ENCODE data around the gene ASPM.

- TF ChIP-seq CTCF (tag by site-specific recombination; IDR thresholded peaks at IDR 0.05), result no peak
- no peak for TF ChIP-seq ZNF629 (tag by site-specific recombination; IDR thresholded peaks at IDR 0.05)
- no peak for TF ChIP-seq ZNF184 (tag by site-specific recombination; IDR thresholded peaks at IDR 0.05)
- TF ChIP-seq ZNF132 (tag by site-specific recombination; IDR thresholded peaks at IDR 0.05; ENCODE audit: borderline replicate concordance), result no peak
- no peak for TF ChIP-seq ZBTB21 (tag by site-specific recombination; IDR thresholded peaks at IDR 0.05)
- no peak for TF ChIP-seq ZNF266 (tag by site-specific recombination; IDR thresholded peaks at IDR 0.05; ENCODE audit: low read depth)
- TF ChIP-seq REST (tag by site-specific recombination; IDR thresholded peaks at IDR 0.05), result no peak
- TF ChIP-seq KLF8 (tag by site-specific recombination; IDR thresholded peaks at IDR 0.05), result no peak
- TF ChIP-seq ATF2 (tag by site-specific recombination; IDR thresholded peaks at IDR 0.05; ENCODE audit: low read depth), result no peak
- TF ChIP-seq HOXA7 (CRISPR knock-in tag; IDR thresholded peaks at IDR 0.05; ENCODE audit: borderline replicate concordance), result no peak
These were observed 35.5 kb upstream of the ASPM start for GRCh38 chr1:197181982-197182381.

Data from HEK293 (cell line).